GM12801 (cell line): Measurements from ENCODE around the gene GNAL.

Experiments
- CTCF ChIP-seq: IDR thresholded peaks from one replicate; pipeline ENCODE4 v1.5.1; 2011; ENCODE audit warnings: control low read depth; ENCODE audit not compliant: insufficient read length; ENCODE audit errors: extremely low read depth

The GNAL gene

GRCh38 chr18:11868230-11868629 is 179.2 kb downstream of the GNAL start:
- TF ChIP-seq CTCF = no peak

- TF ChIP-seq CTCF = no peak
These were observed 182.4 kb downstream of the GNAL start for GRCh38 chr18:11871501-11871900.

- no peak for TF ChIP-seq CTCF
These were observed 183.5 kb downstream of the GNAL start for GRCh38 chr18:11872479-11873136.

- TF ChIP-seq CTCF = no peak
These were observed 184.7 kb downstream of the GNAL start for GRCh38 chr18:11873670-11874340.

- no peak for TF ChIP-seq CTCF
These were observed 185.6 kb downstream of the GNAL start for GRCh38 chr18:11874676-11875075.

GRCh38 chr18:11877497-11878135 is 188.6 kb downstream of the GNAL start:
- TF ChIP-seq CTCF = no peak

GRCh38 chr18:11880586-11881304 is 191.7 kb downstream of the GNAL start:
- no peak for TF ChIP-seq CTCF
